DMS114 treated with DMSO at 0.1 percent for 48 hours (cell line): ENCODE measurements around the gene GNRH2.
"Not testable (repeated sequence)": the region's sequence is repeated elsewhere in the genome, so short reads cannot be mapped to it uniquely, and the experiment has no call there.

Experiments used
- DNase-seq: peaks from one replicate; lab custom pipeline; 2025; ENCODE audit not compliant: unreplicated experiment; lab: John Stamatoyannopoulos, UW

GNRH2 gene

DNA sequence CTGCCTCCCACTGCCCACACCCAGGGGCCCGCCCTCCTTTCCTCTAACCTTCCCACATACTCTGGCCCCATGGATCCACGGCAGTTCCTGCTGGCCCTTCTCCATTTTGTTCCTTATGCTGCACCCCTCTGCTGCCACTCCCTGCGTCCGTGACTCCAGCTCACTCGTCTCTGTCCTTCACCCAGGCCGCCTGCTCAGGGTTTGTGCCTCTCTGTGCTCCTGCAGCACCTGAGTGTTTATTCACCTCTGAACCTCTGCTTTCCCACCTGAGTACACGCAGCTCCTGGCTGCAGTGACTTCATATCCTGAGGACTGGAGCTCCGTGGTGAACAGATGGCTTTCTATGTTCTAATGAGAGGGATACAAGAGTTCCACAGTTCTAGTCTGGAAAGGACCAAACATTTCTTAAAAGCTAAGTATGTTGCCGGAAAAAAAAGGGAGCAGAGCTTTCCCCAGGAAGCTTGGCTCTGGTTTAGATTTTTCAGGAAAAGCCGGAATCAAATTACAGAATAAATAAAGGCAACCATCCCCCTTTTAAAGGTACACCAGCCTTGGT is 1.5 kb upstream of the GNRH2 start:
- no peak for DNase-seq

DNA sequence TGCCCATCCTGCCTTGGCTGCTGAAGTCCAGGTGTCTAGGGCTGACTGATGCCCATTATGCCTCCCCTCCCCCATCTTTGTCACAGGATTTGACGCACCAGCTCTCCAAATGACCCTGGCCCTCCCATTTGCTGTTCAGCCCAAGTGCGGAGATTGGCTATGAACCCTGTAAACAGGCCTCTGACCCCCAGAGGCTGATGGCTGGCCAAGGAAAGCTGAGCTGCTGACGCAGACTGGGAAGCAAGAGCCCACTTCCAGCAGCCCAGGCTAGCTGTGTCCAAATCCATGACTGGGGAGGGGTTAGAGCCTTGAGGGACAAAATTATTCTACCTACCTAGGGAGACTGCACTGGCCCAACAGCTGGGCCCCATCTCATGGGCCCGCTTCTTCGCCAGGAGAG is 797 bp upstream of the GNRH2 start:
- no peak for DNase-seq

DNA sequence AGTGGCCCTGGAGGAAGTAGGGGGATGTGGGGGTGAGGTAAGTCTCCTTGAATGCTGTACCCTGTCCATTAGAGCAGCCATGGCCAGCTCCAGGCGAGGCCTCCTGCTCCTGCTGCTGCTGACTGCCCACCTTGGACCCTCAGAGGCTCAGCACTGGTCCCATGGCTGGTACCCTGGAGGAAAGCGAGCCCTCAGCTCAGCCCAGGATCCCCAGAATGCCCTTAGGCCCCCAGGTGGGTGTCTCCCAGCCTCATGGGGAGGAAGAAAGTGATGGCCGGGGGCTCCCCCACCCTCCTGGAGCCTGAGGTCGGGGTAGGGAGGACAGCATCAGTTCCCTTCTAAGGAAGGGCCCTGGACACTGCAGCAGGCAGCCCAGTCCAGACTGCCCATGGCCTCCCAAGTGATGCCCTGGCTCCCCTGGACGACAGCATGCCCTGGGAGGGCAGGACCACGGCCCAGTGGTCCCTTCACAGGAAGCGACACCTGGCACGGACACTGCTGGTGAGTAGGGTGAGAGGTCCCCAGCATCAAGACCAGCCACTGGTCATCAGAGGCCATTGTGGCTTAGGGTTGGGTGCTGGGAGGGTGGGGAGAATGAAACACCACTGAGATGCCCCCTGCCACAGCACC is 1.0 kb downstream of the GNRH2 start:
- DNase-seq = no peak

DNA sequence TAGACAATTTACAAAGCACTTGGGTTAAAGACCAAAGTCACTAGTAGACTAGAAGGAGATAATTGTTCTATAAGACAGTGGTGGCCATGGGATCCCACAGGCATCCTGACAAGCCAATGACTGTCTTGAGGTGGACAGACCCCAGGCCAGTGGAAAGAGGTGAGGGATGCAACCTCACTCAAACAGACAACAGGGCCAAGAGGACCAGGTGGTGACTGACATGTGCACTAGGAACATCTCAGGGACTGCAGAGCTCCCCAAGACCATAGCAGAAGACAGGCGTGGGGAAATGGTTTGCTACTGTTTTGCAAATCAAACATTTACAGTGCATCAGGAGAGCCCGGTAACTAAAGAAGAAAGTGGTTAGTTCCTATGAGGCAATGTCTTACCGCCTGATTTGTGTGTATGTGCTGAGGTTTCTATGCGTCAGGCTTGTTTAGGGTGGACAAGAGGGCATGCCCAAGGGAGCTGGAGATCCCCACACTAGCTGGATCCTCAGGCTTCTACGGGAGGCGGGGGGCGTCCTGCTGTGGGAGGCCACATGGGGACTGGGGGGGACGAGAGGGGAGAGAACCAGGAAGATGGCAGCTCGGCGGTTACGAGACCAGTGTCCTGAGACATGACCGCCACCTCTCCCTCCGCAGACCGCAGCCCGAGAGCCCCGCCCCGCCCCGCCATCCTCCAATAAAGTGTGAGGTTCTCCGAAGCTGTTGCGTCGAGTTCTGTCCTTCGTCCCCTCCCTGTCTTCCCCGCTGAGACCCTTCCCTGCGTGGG is 1.8 kb downstream of the GNRH2 start:
- peak; percentile 48 for DNase-seq

DNA sequence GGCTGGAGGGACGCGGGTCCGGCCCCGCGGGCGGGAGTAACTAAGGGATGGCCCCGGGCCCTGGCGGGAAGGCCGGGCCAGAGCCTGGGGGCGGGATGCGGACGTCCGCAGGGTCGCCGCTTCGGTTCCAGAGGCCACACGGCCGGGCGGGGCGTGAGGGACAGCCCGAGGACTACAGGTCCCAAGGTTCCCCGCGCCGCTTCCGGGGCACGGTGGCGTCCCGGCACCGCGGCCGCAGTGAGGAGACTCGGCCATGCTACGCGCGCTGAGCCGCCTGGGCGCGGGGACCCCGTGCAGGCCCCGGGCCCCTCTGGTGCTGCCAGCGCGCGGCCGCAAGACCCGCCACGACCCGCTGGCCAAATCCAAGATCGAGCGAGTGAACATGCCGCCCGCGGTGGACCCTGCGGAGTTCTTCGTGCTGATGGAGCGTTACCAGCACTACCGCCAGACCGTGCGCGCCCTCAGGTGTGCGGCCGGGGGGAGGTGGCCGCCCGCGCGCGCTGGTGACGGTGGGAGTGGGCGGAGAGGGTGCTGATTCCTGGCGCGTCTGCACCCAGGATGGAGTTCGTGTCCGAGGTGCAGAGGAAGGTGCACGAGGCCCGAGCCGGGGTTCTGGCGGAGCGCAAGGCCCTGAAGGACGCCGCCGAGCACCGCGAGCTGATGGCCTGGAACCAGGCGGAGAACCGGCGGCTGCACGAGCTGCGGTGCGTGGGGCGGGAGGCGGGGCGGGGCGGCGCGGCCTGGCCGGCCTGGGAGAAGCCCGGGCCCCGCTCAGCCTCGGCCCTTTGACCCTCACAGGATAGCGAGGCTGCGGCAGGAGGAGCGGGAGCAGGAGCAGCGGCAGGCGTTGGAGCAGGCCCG is 2.6 kb downstream of the GNRH2 start, which contains the start of gene MRPS26:
MRPS26 (plus strand) TSS at position 237 of the 861 bp plus-strand sequence; CDS start at position 254, 17 bp downstream.
- peak; percentile 57 for DNase-seq

DNA sequence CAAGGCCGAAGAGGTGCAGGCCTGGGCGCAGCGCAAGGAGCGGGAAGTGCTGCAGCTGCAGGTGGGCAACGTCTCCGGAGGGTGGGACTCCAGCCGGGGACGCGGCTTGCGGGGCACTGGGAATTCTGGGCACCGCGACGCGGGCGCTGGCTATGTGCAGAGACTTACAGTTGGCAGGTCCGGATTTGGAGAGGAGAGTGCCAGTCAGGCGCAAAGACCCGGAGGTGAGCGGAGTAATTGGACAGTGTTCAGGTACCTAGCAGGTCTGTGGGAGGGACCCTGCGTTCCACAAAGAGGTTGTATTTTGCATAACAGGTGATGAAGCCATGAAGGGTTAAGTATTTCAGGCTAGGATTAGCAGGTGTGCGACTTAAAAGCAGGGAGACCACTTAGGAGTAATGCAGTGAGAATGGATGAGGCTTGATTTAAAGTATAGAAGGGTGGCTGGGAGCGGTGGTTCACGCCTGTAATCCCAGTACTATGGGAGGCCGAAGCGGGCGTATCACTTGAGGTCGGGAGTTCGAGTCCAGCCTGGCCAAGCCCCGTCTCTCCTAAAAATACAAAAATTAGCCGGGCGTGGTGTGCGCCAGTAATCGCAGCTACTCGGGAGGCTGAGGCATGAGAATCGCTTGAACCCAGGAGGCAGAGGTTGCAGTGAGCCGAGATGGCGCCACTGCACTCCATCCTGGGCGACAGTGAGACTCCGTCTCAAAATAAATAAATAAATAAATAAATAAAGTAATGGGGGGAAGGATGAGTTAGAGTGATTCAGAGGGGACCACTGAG is 3.4 kb downstream of the GNRH2 start:
- no peak for DNase-seq

DNA sequence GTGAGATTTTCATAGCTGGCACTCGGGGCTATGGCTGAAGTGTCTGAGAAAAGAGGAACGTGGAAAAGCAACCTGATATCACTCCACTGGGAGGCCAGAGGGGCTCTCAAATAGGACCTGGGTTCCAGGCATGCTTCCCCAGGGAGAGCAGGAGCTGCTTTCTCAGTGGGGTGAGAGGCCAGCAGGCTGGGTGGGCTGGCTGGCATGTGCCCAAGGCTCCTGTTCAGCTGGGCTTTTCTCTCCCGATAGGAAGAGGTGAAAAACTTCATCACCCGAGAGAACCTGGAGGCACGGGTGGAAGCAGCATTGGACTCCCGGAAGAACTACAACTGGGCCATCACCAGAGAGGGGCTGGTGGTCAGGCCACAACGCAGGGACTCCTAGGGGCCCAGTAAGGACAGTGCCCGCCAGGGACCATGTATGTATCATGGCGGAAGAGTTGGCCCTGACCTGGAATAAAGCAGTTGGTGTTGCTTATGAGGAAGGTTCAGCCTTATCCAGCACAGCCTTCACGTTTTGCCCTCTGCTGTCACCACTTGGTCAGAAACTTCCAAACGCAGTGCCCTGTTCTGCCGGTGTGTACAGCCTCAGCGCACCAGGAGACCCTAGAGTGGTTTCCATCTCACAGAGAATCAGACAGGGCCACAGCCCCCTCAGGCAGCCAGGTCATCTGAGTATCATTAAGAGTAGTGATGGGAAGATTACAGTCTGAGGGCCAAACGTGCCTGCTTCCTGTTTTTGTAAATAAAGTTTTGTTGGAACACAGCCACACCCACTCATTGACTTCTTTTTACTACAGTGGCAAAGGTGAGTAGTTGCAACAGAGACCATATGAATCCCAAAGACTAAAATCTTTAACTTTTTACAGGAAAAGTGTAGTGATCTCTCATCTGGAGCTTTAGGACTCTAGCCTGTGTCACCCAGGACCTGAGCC is 4.3 kb downstream of the GNRH2 start:
- no peak for DNase-seq

DNA sequence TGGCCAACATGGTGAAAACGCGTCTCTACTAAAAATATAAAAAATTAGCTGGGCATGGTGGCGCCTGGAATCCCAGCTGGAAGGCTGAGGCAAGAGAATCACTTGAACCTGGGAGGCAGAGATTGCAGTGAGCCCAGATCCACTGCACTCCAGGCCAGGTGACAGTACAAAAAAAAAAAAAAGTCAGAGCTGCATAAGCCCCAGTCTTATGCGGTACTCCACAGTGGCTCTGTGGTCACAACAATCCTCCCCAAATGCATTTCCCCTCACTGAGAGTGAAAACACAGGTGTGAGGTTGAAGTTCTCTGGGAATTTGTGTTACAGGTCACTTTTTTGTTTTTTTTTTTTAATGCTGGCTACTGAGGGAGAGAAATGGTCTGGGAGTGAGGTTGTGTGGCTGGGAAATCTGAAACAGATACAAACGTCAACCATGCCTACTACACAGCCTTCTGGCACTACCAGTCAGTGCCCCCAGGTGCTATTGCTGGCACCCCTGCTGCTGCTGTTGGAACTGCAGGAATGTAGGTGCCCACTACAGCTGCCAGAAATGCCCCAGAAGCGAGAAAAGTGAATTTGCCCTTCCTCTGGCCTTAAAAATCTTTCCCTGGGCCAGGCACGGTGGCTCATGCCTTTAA is 8.1 kb downstream of the GNRH2 start:
- DNase-seq = no peak

DNA sequence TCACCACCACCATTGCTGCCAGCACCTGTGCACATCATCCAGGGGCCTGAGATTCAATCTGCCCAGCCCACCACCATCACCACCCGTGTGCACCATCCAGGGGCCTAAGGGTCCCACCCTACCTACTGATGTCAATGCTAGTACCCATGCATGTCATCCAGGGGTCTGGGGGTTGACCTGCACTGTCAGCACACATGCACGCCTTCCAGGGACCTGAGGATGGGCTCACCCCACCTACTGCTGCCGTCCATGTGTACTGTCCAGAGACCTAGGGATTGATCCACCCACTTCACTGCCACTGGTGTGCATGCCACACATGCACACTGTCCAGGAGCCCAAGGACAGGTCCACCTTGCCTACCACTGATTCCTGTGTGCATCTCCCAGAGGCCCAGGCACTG is 16.1 kb downstream of the GNRH2 start:
- DNase-seq = no peak

DNA sequence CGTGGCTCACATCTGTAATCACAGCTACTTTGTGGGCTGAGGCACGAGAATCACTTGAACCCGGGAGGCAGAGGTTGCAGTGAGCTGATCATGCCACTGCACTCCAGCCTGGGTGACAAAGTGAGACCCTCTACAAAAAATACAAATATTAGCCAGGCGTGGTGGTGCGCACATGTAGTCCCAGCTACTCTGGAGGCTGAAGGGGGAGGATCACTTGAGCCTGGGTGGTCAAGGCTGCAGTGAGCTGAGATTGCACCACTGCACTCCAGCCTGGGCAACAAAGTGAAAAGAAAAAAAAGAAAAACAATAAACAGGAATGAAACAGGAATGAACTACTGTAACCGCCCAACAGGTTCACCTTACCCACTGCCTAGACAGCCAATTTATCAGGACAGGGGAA is 20.7 kb downstream of the GNRH2 start:
- DNase-seq = not testable (repeated sequence)

DNA sequence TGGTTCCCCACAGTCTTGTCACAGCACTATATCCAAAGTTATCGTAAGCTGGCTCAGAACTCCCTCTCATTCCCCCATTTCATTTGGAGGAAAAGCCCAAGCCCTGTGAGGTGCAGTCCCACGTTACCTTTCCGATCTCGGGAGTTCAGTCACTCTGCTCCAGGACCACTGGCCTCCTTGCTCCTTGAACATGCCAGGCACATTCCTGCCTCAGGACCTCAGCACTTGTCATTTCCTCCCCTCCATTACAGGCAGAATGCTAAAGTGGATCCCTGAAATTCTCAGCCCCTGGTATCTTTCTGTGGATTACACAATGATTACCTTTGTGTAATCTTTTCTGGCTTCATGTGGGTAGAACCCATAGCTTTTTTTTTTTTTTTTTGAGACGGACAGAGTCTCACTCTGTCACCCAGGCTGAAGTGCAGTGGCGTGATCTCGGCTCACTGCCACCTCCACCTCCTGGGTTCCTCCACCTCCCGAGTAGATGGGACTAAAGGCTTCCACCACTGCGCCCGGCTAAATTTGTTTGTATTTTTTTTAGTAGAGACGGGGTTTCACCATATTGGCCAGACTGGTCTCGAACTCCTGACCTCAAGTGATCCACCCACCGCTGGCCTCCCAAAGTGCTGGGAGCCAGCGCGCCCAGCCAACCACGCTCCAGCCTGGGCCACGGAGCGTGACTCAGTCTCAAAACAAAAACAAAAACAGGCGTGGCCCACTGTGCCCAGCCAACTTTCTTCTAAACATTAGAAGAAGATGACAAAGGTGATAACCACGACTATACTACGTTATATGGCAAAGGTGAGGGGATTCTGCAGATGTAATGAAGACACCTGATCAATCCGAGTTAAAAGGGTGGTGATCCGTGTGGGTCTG is 24.0 kb downstream of the GNRH2 start:
- no peak for DNase-seq

DNA sequence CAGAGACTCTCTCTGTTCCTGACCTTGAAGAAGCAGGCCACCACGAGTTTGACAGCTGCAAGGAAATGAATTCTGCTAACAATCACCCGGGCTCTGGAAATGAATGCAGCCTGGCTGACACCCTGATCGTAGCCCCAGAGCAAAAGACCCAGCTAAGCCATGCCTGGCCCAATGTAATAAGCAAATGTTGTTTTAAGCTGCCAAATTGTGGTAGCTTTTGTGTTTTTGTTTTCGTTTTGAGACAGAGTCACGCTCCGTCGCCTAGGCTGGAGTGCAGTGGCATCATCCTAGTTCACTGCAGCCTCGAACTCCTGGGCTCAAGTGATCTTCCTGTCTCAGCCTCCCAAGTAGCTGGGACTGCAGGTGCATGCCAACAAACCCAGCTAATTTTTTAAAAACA is 24.7 kb downstream of the GNRH2 start:
- no peak for DNase-seq

DNA sequence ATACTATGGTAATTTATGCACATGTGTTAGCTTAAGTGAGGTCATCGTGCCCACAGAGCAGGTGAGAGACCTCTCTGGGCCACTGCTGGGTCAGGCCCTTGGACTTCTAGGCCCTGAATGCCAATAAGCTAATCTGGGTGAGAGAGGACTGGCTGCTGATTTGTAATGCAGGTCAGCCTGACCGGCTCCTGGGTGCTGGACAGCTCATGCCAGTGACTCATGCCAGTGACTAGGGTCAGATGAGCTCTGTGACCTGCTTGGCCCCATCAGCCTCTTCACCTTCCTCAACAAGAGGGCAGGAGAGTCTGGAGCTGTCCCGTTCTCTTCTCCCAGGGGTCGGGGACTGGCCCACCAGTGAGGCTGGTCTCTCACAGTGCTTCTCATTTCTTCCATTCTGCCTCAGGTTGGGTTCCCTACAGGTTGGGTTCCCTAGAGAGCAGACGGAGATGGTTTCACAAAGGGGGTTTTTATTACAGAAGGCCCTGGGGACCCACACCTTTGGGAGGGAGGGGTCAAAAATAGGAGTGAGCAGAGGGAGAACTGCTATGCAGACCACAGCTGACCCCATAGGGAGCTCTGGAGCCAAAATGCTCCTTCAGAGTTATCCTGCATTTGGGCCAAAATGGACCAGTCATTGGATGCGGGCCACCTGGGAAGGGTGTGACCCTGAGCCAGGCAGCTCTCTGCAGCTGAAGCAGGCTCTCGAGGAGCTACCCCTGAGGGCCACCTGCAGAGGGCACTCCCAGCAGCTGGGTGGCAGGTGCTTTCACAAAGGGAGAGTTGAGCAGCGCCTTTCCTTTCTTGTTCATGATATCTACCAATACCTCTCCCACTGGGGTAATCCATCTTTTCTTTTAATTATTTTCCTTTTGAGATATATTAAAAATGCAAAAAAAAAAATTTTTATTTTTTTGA is 25.8 kb downstream of the GNRH2 start:
- DNase-seq = no peak

DNA sequence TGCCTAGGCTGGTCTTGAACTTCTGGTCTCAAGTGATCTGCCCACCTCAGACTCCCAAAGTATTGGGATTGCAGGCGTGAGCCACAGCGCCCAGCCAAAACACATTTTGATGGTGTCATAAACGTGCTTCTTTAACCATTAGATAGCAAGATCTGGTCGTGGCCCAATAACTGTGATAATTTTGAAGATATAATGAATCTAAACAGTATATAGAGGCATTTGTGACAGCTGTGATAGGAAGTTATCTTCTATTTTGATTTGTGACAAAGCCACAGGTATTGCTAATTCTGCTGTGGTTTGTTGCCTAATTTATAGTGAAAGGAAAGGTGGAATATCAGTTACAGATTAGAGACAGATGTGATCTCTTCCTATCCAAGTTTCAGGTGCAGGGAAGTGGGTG is 27.3 kb downstream of the GNRH2 start:
- DNase-seq = no peak

DNA sequence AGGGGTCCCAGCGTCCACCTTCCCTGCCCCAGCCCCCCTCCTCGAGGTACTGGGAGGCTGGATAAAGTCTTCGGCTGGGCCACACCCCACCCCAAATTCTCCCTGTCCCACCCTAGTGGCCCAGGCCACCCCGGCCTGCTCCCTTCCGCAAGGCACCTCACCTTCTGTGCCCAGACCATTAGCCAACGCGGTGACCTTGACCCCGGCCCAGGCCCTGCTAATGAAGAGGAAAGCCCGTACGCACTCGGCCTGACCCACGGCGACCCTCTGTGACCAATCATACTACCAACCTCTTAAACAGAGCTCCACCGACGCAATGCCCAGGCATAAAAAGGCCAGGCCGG is 27.8 kb downstream of the GNRH2 start:
- DNase-seq = no peak

DNA sequence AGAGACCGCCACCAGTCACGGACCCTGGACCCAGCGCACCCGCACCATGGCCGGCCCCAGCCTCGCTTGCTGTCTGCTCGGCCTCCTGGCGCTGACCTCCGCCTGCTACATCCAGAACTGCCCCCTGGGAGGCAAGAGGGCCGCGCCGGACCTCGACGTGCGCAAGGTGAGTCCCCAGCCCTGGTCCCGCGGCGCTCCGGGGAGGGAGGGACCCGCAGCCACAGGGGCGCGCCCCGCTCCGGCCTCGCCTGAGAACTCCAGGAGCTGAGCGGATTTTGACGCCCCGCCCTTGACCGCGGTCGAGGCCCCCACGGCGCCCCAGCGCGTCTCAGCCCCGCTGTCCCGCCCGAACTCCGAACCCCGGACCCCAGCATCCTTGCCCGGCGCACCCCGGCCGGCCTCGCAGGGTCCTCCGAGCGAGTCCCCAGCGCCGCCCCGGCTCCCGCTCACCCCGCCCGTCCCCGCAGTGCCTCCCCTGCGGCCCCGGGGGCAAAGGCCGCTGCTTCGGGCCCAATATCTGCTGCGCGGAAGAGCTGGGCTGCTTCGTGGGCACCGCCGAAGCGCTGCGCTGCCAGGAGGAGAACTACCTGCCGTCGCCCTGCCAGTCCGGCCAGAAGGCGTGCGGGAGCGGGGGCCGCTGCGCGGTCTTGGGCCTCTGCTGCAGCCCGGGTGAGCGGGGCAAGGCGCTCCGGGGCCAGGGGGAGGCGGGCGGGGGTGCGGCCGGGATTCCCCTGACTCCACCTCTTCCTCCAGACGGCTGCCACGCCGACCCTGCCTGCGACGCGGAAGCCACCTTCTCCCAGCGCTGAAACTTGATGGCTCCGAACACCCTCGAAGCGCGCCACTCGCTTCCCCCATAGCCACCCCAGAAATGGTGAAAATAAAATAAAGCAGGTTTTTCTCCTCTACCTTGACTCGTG is 28.4 kb downstream of the GNRH2 start, which contains the start of gene OXT:
OXT (plus strand) TSS at position 11 of the 920 bp plus-strand sequence; CDS start at position 47, 36 bp downstream.
- no peak for DNase-seq
